ENCODE results near the gene CST7. TPM values are rescaled to one million over a fixed set of nuclear protein-coding genes. Genes with fewer than 3 reads are reported as not detected.
"Not testable (repeated sequence)": the region's sequence is repeated elsewhere in the genome, so short reads cannot be mapped to it uniquely, and the experiment has no call there.

CST7 gene
- total RNA-seq, 1 donor from 2014 or later = not detected

GRCh38 chr20:25000268-25000801 lies 51.3 kb downstream of the CST7 start:
- no peak for DNase-seq (ENCODE audit: low read depth, low spot score)

GRCh38 chr20:25001323-25001722 lies 52.3 kb downstream of the CST7 start:
- DNase-seq (ENCODE audit: low read depth, low spot score) = not testable (repeated sequence)

GRCh38 chr20:25003002-25003401 lies 53.9 kb downstream of the CST7 start:
- no peak for DNase-seq (ENCODE audit: low read depth, low spot score)

GRCh38 chr20:25005220-25005619 lies 56.2 kb downstream of the CST7 start:
- DNase-seq (ENCODE audit: low read depth, low spot score) = no peak

- no peak for DNase-seq (ENCODE audit: low read depth, low spot score)
Measured at GRCh38 chr20:25005661-25006060, 56.6 kb downstream of the CST7 start.

- no peak for DNase-seq (ENCODE audit: low read depth, low spot score)
Measured at GRCh38 chr20:25006431-25007167, 57.5 kb downstream of the CST7 start.

- DNase-seq (ENCODE audit: low read depth, low spot score) = no peak
Measured at GRCh38 chr20:25007491-25008305, 58.6 kb downstream of the CST7 start.

- no peak for DNase-seq (ENCODE audit: low read depth, low spot score)
Measured at GRCh38 chr20:25008388-25009217, 59.5 kb downstream of the CST7 start.

Other genes starting within 250 kb of the CST7 start
- gene APMAP, start 43.5 kb downstream of the CST7 start, total RNA-seq = 134 and 136 TPM in 2 replicates
- 5.9 and 22.0 TPM in 2 replicates for gene ACSS1, start 108.9 kb downstream of the CST7 start, total RNA-seq
- gene VSX1, start 132.9 kb downstream of the CST7 start, total RNA-seq = not detected in 2 replicates
- 56.3 and 68.0 TPM in 2 replicates for gene ENTPD6, start 246.4 kb downstream of the CST7 start, total RNA-seq

All from pulmonary artery endothelial cell (primary cell).